AG09309 (cell line): Measurements from ENCODE around the gene SCYL3.

Experiments used
- DNase-seq: peaks from one replicate; pipeline ENCODE4 v3.0.0-alpha.2; 2010; ENCODE audit warnings: low read depth
- H3K4me3 ChIP-seq: 2 replicates; pipeline ENCODE4 v1.5.1; 2011; ENCODE audit warnings: mild to moderate bottlenecking, low read depth, low read length, moderate library complexity; ENCODE audit not compliant: control insufficient read depth
- TF ChIP-seq, protein P1 (sequence below): IDR thresholded peaks from 2 replicates; pipeline ENCODE4 v1.5.1; 2011; ENCODE audit warnings: mild to moderate bottlenecking, low read depth, low read length, inconsistent platforms; ENCODE audit not compliant: insufficient read depth, control insufficient read depth; ENCODE audit errors: missing control alignments

The SCYL3 gene

DNA sequence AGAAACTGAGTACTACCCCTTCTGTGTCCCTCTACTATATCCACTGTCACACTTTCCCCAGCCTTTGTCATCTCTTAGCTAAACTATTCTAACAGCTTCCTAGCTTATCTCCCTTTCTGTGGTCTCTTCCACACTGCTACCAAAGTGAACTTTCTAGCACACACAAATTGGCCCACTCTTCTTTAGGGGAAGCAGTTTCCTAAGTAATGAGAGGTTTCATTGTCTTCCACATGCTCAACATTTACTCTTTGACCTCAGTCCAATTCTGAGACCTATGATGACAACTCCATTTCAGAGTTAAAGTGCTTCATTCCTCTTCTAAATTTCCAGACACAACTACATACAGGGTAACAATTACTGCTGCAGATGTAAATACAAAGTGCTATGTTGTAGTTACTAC is 32.9 kb downstream of the SCYL3 start:
- TF ChIP-seq, protein P1, sequence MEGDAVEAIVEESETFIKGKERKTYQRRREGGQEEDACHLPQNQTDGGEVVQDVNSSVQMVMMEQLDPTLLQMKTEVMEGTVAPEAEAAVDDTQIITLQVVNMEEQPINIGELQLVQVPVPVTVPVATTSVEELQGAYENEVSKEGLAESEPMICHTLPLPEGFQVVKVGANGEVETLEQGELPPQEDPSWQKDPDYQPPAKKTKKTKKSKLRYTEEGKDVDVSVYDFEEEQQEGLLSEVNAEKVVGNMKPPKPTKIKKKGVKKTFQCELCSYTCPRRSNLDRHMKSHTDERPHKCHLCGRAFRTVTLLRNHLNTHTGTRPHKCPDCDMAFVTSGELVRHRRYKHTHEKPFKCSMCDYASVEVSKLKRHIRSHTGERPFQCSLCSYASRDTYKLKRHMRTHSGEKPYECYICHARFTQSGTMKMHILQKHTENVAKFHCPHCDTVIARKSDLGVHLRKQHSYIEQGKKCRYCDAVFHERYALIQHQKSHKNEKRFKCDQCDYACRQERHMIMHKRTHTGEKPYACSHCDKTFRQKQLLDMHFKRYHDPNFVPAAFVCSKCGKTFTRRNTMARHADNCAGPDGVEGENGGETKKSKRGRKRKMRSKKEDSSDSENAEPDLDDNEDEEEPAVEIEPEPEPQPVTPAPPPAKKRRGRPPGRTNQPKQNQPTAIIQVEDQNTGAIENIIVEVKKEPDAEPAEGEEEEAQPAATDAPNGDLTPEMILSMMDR = no peak
- no peak for DNase-seq
- no peak overlapping the region for H3K4me3 ChIP-seq

DNA sequence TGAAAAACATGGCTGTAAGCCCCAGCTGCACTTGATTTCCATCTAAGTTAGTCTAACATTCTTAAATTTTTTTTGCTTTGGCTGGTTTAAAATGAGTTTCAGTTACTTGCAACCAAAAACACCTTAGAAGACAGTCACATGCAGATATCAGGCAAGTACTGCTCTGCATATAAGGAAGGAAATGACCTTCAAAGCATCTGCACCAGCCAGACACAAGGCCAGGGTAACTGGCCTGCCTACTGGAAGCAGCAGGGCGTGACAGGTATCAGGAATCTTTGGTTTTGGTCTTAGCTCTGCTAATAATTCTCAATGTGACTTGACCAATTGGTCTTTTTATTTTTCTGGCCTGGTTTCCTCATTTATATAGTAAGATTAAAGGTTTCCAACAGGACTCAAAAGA is 33.5 kb downstream of the SCYL3 start:
- TF ChIP-seq, protein P1 = no peak
- no peak overlapping the region for H3K4me3 ChIP-seq
- DNase-seq = no peak

DNA sequence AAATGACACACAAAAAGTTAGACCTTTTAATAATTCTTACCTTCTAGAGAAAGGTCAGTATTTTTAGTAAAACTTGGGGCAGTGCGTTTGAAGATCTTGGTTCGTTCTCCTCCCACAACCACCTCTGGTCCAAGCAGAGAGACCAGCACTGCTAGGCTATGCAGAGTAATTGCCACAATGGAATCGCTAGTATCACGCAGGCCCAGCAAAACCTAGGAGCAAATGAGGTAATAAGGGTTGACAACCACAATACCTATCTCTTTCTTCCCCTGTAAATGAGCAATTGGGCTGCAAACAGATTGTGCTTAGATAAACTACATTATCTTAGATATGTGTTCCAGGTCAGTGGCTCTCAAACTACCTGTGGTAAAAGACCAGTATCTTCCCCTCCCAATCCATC is 34.7 kb downstream of the SCYL3 start:
- TF ChIP-seq, protein P1 = no peak
- no peak for DNase-seq
- H3K4me3 ChIP-seq = no peak overlapping the region

DNA sequence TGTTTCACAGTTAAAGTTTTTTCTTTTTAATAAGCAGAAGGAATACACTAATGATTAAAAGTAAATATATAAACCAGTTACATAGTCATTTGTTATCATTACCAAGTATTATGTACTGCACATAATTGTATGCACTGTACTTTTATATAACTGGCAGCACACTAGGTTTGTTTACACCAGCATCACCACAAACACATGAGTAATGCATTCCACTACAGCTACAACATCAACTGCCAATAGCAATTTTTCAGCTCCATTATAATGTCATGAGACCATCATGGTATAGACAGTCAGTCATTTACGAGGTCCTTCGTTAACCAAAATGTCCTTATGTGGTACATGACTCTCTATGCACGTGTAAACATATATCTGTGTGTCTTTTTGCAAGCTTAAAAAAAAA is 35.2 kb downstream of the SCYL3 start:
- TF ChIP-seq, protein P1 = no peak
- no peak for DNase-seq
- no peak overlapping the region for H3K4me3 ChIP-seq

DNA sequence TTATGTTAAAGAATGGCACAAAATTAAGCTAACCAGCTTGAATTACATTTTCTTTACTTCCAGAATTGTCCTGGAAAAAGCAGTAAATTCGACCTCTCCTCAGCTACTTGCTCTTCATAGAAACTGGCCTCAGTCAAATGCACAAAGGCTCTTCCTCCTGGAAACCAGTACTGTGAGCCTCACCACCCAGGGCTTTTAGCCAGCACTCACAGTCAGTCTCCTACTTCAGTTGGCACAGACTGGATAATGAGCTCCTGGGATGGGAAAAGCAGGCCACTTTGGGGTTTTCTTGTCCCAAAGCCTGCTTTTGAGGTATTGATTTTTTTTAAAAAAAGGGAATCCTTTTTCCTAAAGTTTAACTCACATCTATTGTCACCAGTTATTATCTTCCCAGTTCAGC is 40.4 kb downstream of the SCYL3 start:
- TF ChIP-seq, protein P1 = no peak
- no peak for DNase-seq
- no peak overlapping the region for H3K4me3 ChIP-seq

DNA sequence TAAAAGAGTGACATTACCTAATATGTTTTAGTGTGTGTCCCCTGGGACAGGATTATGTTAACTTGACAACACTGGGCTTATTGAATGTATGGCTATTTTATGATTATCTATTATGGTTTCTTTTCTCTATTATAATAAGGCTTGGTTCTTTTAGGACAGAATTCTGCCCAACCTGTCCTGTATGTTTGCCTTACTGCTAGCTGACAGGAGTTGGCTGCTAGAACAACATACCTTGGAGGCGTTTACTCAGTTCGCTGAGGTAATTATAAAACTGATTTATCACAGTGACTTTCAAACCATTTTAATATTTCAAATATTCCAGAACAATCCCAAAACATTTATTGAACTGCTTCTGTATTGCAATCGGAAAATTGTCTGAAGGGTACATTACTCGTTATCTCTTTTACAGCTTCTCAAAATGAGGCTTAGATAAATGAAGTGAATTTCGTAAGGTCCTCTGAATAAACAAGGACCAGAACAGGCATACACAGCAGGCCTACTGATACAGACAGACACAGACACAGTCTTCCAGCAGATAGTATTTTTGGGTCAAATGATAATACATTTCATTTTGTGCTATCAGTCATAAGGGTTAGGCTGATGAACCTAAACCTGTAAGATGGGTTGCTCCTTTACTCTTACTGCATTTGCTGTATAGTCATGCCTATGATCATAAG is 44.2 kb downstream of the SCYL3 start:
- DNase-seq = no peak
- H3K4me3 ChIP-seq = no peak overlapping the region
- TF ChIP-seq, protein P1 = no peak

DNA sequence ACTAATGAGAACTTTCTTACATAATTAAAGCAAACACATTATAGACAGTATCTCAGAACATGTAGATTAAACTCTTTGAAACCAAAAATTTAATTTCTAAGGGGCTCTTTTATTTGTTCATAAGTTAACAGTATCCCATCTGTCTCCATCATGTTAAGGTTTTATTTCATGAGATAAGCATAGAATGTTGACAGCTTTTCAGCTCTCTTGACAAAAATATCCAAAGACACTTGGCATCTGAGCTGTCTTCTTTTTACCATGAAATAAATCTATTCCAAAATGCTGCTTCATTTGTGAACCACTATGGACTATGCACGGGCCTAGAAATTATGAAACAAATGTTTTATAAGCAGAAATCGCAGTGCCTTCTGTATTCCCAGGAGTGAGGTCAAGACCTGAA is 45.2 kb downstream of the SCYL3 start:
- no peak for DNase-seq
- TF ChIP-seq, protein P1 = no peak

More for the DNA sequence above, 45.2 kb downstream of the SCYL3 start:
- no peak overlapping the region for H3K4me3 ChIP-seq
